Neuronal stem cell (in vitro differentiated cells): ENCODE measurements around the gene CDCA4.

ENCODE experiments used
- DNase-seq: peaks from one replicate; pipeline ENCODE4 v3.0.0-alpha.2; 2013; ENCODE audit warnings: low spot score
- H2AFZ ChIP-seq: one replicate; pipeline ENCODE4 v1.6.1; 2013; ENCODE audit warnings: mild to moderate bottlenecking, low read length, inconsistent platforms
- H2AK5ac ChIP-seq: 2 replicates; pipeline ENCODE4 v1.6.1; 2013; ENCODE audit warnings: low read depth, mild to moderate bottlenecking, inconsistent platforms, low read length, moderate library complexity, mixed read lengths
- H2BK120ac ChIP-seq: 2 replicates; pipeline ENCODE4 v1.6.1; 2013; ENCODE audit warnings: low read depth, mild to moderate bottlenecking, inconsistent platforms, low read length, moderate library complexity, mixed read lengths
- H2BK12ac ChIP-seq: one replicate; pipeline ENCODE4 v1.6.1; 2013; ENCODE audit warnings: low read length, inconsistent platforms
- H2BK15ac ChIP-seq: 2 replicates; pipeline ENCODE4 v1.6.1; 2013; ENCODE audit warnings: mild to moderate bottlenecking, low read length, inconsistent platforms, mixed read lengths
- H2BK5ac ChIP-seq: one replicate; pipeline ENCODE4 v1.6.1; 2013; ENCODE audit warnings: inconsistent platforms, mild to moderate bottlenecking, low read length, moderate library complexity
- H3K14ac ChIP-seq: one replicate; pipeline ENCODE4 v1.6.1; 2013; ENCODE audit warnings: low read length, inconsistent platforms
- H3K18ac ChIP-seq: 2 replicates; pipeline ENCODE4 v1.6.1; 2013; ENCODE audit warnings: low read length, inconsistent platforms
- H3K23ac ChIP-seq: 2 replicates; pipeline ENCODE4 v1.6.1; 2013; ENCODE audit warnings: low read depth, mild to moderate bottlenecking, mixed read lengths, low read length, inconsistent platforms; ENCODE audit not compliant: poor library complexity
- H3K27ac ChIP-seq: replicated peaks from 3 replicates; pipeline ENCODE4 v1.5.1; 2013; ENCODE audit warnings: low read length, inconsistent platforms
- H3K27me3 ChIP-seq, 3 experiments: 2 replicates each; pipeline ENCODE4 v1.6.1; 2013; ENCODE audit warnings: low read length in 3 of 3, mild to moderate bottlenecking in 2 of 3, inconsistent platforms in 1 of 3, low read depth in 1 of 3, mixed read lengths in 1 of 3, moderate library complexity in 1 of 3; ENCODE audit not compliant: control insufficient read depth in 3 of 3, insufficient read depth in 3 of 3
- H3K36me3 ChIP-seq, 2 donors: replicated peaks in 1 of 2; 2 replicates each; pipeline ENCODE4 v1.6.1; 2013; ENCODE audit warnings: low read length in 2 of 2; ENCODE audit not compliant: control insufficient read depth in 2 of 2, insufficient read depth in 2 of 2
- H3K4ac ChIP-seq: 2 replicates; pipeline ENCODE4 v1.6.1; 2013; ENCODE audit warnings: inconsistent platforms, mild to moderate bottlenecking, low read length, moderate library complexity
- H3K4me1 ChIP-seq, 2 donors: 1 replicate in 1 of 2; 2 replicates in 1 of 2; pipeline ENCODE4 v1.6.1; 2013; ENCODE audit warnings: low read length in 2 of 2, low read depth in 1 of 2; ENCODE audit not compliant: control insufficient read depth in 2 of 2, insufficient read depth in 1 of 2
- H3K4me2 ChIP-seq: one replicate; pipeline ENCODE4 v1.6.1; 2013; ENCODE audit warnings: mild to moderate bottlenecking, low read length, inconsistent platforms; ENCODE audit not compliant: insufficient read depth, poor library complexity, severe bottlenecking
- H3K4me3 ChIP-seq, 2 donors: 2 replicates each; pipeline ENCODE4 v1.5.1; 2013; ENCODE audit warnings: low read length in 2 of 2, mild to moderate bottlenecking in 2 of 2, inconsistent platforms in 1 of 2, moderate library complexity in 1 of 2
- H3K79me1 ChIP-seq: one replicate; pipeline ENCODE4 v1.6.1; 2013; ENCODE audit warnings: low read depth, mild to moderate bottlenecking, inconsistent platforms, low read length, moderate library complexity
- H3K9ac ChIP-seq: one replicate; pipeline ENCODE4 v1.6.1; 2013; ENCODE audit warnings: mild to moderate bottlenecking, low read depth, low read length, inconsistent platforms; ENCODE audit not compliant: poor library complexity
- H3K9me3 ChIP-seq, 2 donors: replicated peaks in 1 of 2; 2 replicates each; pipeline versions ENCODE3 to v1.6.1; 2013; ENCODE audit warnings: low read length in 2 of 2, mild to moderate bottlenecking in 2 of 2, inconsistent platforms in 1 of 2, low read depth in 1 of 2, mixed read lengths in 1 of 2, moderate library complexity in 1 of 2; ENCODE audit not compliant: control insufficient read depth in 2 of 2, insufficient read depth in 1 of 2
- H4K8ac ChIP-seq: one replicate; pipeline ENCODE4 v1.6.1; 2013; ENCODE audit warnings: low read depth, mild to moderate bottlenecking, inconsistent platforms, low read length, moderate library complexity
- H4K91ac ChIP-seq: one replicate; pipeline ENCODE4 v1.6.1; 2013; ENCODE audit warnings: low read length, low read depth, mild to moderate bottlenecking, inconsistent platforms; ENCODE audit not compliant: poor library complexity
- WGBS, 2 donors: extraction: QIAGEN DNeasy Blood & Tissue Kit; methylation state at CpG; one replicate each; pipeline ENCODE4 v1.1.7; 2013; ENCODE audit warnings: missing lambda C conversion rate in 2 of 2, mixed read lengths in 1 of 2; ENCODE audit not compliant: insufficient read length in 2 of 2, insufficient replicate concordance in 1 of 2; ENCODE audit errors: extremely low coverage in 2 of 2; 5-methylcytosine and 5-hydroxymethylcytosine counted together

The CDCA4 gene

DNA sequence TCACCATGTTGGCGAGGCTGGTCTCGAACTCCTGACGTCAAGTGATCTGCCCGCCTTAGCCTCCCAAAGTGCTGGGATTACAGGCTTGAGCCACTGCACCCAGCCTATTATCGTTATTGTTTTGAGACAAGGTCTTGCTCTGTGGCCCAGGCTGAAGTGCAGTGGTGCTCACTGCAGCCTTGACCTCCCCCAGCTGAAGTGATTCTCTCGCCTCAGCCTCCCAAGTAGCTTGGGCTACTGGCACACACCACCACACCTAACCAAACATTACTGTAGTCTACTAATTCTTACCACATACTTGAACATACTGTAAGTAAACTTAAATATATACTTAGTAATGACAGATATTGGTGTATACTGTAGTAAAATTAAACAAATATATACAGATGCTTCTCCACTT, 4.5 kb upstream of the CDCA4 start:
- Histone ChIP-seq H3K4me3 (no peak overlapping the region), H3K4me1 (peaks cover 2 to 4% of the 10 kb centered on the region in 2 donors), H3K18ac (no peak overlapping the region), H3K4ac (no peak overlapping the region), H2AK5ac (no peak overlapping the region), H3K36me3 (no peaks in the 10 kb centered on the region), H3K14ac (no peak overlapping the region), H3K9me3 (no peaks in the 10 kb centered on the region), H3K27ac (no peak overlapping the region), H4K91ac (no peak overlapping the region), H3K27me3 (peaks cover 0 to 2% (median 0%) of the 10 kb centered on the region in 3 experiments), H2BK5ac (no peak overlapping the region), H2BK120ac (no peak overlapping the region), H3K4me2 (no peak overlapping the region), H3K23ac (no peak overlapping the region), H2AFZ (no peak overlapping the region), H2BK15ac (no peak overlapping the region), H3K79me1 (no peaks in the 10 kb centered on the region), H3K9ac (no peak overlapping the region), H4K8ac (no peak overlapping the region), H2BK12ac (no peak overlapping the region)
- DNase-seq, result no peak
- no CpG with 5 or more reads among the region's 6 CpGs for WGBS, 2 donors

DNA sequence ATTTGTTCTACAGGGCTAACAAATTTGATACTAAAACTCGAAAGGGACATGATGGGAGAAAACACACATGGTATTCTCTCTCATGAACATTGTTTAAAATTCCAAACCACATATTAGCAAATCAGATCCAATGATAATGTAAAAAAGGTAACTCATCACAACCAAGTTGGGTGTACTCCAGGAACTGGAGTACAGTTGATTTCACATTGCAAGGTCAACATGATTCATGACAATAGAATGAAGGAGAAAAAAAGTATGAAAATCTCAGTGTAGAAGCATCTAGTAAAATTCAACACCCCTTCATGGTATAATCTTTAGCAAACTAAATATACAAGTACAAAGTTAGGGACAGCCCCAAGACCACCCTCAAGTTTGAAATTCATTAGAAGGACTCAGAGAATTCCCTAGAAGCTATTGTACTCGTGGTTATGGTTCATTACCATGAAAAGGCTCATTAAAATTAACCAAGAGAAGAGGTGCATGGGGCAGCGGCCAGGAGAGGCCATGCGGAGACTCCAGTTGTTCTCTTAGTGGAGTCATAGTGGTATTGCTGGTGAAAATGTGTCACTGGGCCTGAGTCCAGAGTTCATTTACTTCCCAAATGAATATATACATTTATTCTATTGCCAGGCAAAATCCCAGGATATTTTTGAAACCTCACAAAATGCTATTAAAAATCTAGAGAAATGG, 3.1 kb upstream of the CDCA4 start:
- H3K18ac ChIP-seq, result no peak overlapping the region
- H2AK5ac ChIP-seq, result no peak overlapping the region
- peaks cover 9 to 11% of the 10 kb centered on the region in 2 donors for H3K4me1 ChIP-seq
- no peak overlapping the region for H3K14ac ChIP-seq
- H2AFZ ChIP-seq, result no peak overlapping the region
- no peak for DNase-seq
- H4K8ac ChIP-seq, result no peak overlapping the region
- WGBS, 2 donors, result no CpG with 5 or more reads among the region's 4 CpGs
- H2BK120ac ChIP-seq, result no peak overlapping the region
- no peak overlapping the region for H3K4me2 ChIP-seq
- peaks cover 3% of the 10 kb centered on the region for H3K79me1 ChIP-seq
- no peak overlapping the region for H3K27ac ChIP-seq
- H2BK5ac ChIP-seq, result no peak overlapping the region
- H3K9me3 ChIP-seq, result no peaks in the 10 kb centered on the region
- H2BK12ac ChIP-seq, result no peak overlapping the region
- no peak overlapping the region for H3K9ac ChIP-seq
- no peak overlapping the region for H4K91ac ChIP-seq
- no peak overlapping the region for H3K4me3 ChIP-seq
- H2BK15ac ChIP-seq, result no peak overlapping the region
- no peak overlapping the region for H3K23ac ChIP-seq
- H3K36me3 ChIP-seq, result peaks cover 4 to 13% of the 10 kb centered on the region in 2 donors
- H3K27me3 ChIP-seq, result peaks cover 0 to 2% (median 0%) of the 10 kb centered on the region in 3 experiments
- H3K4ac ChIP-seq, result no peak overlapping the region

DNA sequence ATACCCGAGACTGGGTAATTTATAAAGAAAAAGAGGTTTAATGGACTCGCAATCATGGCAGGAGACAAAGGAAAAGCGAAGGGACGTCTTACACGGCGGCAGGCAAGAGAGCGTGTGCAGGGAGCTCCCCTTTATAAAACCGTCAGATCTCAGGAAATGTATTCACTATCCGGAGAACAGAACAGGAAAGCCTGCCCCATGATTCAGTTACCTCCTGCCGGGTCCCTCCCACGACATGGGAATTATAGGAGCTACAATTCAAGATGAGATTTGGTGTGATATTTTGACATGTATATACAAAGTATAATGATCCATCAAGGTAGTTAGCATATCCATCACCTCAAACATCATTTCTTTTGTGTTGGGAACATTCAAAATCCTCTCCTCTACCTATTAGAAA, 2.3 kb upstream of the CDCA4 start:
- H2BK15ac ChIP-seq, result no peak overlapping the region
- peaks cover 3% of the 10 kb centered on the region for H3K79me1 ChIP-seq
- peaks cover 11 to 13% of the 10 kb centered on the region in 2 donors for H3K4me1 ChIP-seq
- H2BK12ac ChIP-seq, result no peak overlapping the region
- no CpG with 5 or more reads among the region's 11 CpGs for WGBS, 2 donors
- H3K4ac ChIP-seq, result no peak overlapping the region
- no peak overlapping the region for H4K8ac ChIP-seq
- no peaks in the 10 kb centered on the region for H3K9me3 ChIP-seq
- no peak overlapping the region for H3K14ac ChIP-seq
- H3K4me2 ChIP-seq, result no peak overlapping the region
- no peak overlapping the region for H2BK120ac ChIP-seq
- no peak overlapping the region for H3K18ac ChIP-seq
- no peaks in the 10 kb centered on the region for H3K27me3 ChIP-seq
- H3K4me3 ChIP-seq, result no peak overlapping the region
- no peak overlapping the region for H2BK5ac ChIP-seq
- H3K9ac ChIP-seq, result no peak overlapping the region
- no peak overlapping the region for H2AK5ac ChIP-seq
- peaks cover 7 to 20% of the 10 kb centered on the region in 2 donors for H3K36me3 ChIP-seq
- no peak for DNase-seq
- no peak overlapping the region for H2AFZ ChIP-seq
- H4K91ac ChIP-seq, result no peak overlapping the region
- H3K23ac ChIP-seq, result no peak overlapping the region
- H3K27ac ChIP-seq, result no peak overlapping the region

DNA sequence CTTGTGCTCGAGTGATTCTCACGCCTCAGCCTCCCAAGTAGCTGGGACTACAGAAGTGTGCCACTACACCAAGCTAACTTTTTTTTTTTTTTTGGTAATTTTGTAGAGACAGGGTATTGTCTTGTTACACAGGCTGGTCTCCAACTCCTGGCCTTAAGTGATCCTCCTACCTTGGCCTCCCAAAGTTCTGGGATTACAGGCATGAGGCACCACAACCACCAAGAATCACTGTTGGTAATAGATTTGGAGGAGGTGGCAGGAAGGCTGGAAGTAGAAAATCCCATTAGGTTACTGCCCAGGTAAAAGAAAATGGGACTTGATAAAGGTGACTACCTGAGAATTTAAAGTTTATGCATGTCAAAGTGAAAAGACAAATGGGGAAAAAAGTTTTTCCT, 1.4 kb upstream of the CDCA4 start:
- H3K4ac ChIP-seq, result no peak overlapping the region
- no peak overlapping the region for H4K91ac ChIP-seq
- H3K9ac ChIP-seq, result no peak overlapping the region
- H3K36me3 ChIP-seq, result peaks cover 9 to 26% of the 10 kb centered on the region in 2 donors
- no peak overlapping the region for H2BK120ac ChIP-seq
- H2AFZ ChIP-seq, result no peak overlapping the region
- no peak overlapping the region for H3K4me2 ChIP-seq
- no CpG with 5 or more reads among the region's 2 CpGs for WGBS, 2 donors
- no peak overlapping the region for H3K18ac ChIP-seq
- H3K14ac ChIP-seq, result no peak overlapping the region
- H3K9me3 ChIP-seq, result no peaks in the 10 kb centered on the region
- no peak overlapping the region for H4K8ac ChIP-seq
- no peak overlapping the region for H2BK12ac ChIP-seq
- no peak overlapping the region for H2BK5ac ChIP-seq
- H3K79me1 ChIP-seq, result peaks cover 3% of the 10 kb centered on the region
- H3K27ac ChIP-seq, result no peak overlapping the region
- no peak overlapping the region for H3K23ac ChIP-seq
- H3K4me3 ChIP-seq, result peak overlapping the region in 1 of 2 donors; percentile 86
- H3K4me1 ChIP-seq, result peaks cover 11 to 13% of the 10 kb centered on the region in 2 donors
- H2BK15ac ChIP-seq, result no peak overlapping the region
- no peak overlapping the region for H2AK5ac ChIP-seq
- no peak for DNase-seq
- no peaks in the 10 kb centered on the region for H3K27me3 ChIP-seq
